Superior temporal gyrus (tissue), 1 donor: Measurements from ENCODE around the gene FER.

Experiments used
- DNase-seq: peaks from one replicate; pipeline ENCODE4 v3.0.0-alpha.2; 2016; ENCODE audit errors: extremely low spot score

The FER gene

DNA sequence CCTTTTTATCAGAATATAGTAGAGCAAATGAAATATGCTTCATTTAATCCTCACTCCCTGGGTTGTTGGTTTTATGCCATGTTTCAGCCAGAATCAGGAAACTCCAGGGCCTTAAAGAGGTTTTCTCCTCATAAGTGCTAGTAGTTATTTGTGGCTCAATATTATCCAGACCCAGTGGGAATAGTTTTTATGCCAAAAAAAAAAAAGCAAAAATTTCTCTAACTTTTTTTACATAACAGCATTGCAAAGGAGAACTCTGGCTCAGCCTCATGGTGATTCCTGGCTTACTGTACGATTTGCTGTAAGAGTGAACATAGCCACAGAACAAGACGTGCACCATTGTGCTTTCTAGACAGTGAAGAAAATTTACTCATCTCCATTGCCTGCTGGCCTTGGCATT lies 429.5 kb downstream of the FER start:
- DNase-seq, result no peak

DNA sequence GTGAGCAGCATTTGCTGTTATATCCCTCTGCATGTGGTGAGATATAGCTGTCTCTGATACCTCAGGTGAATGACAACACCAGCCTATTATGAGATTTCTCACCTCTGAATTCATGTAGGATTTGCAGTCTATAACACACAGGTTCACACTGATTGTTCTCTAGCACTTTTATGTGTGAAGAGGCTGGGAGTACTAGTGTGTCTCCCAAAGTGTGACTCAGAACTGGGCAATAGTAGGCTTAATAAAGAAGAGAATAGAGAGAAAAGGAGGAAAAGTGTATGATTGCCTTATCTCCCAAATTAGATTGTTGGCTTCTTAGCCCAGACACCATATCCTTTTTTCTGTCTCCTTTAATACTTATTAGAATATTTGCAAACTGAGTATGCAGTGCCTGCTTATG lies 430.1 kb downstream of the FER start:
- no peak for DNase-seq

DNA sequence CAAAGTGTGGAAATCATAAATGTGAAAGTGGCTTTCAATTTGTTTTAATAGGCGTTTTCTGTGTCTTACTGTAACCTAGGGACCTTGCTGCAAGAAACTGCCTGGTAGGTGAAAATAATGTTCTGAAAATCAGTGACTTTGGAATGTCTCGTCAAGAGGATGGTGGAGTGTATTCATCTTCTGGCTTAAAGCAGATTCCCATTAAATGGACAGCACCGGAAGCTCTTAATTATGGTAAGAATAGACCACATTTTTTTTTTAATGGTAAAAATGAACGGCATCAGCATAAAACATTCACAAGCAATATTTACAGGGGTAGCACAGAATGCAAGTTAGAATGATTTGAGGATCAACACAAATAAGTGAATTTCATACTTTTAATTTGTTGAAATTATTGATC lies 433.0 kb downstream of the FER start:
- DNase-seq, result no peak

DNA sequence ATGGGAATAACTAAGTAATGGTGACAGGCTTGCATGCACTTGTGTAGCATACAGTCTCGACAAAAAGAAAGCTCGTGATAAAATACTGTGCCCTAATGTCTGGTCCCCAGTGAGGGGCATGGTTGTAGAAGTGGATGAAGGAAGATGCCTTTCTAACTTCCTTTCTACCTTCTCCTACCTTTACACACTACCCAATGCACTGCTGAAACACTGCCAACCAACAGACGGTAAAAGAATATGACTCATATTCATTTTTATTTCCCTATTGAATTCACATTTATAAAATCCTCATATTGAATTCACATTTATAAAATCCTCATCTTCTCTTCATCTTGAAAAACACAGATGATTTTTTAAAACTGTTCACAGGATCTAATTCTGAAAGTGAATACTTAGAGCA lies 439.1 kb downstream of the FER start:
- DNase-seq, result no peak

DNA sequence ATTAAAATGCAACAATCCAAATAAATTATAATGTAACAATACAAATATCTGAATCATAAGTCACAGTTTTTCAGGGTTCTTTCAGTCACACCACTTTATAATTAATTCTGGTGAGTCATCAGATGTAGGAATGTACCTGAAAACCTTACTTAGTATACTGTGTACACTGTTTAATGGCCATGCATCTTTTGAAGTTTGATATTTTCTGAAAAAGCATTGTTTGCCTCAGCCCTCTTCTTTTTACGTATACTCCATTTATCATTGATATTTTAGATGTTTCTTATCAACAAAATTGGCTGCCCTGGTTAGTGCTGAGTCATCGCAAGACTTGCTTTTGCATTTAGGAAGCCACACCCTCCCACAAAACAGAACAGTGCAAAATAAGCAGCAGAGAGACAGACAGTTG lies 443.5 kb downstream of the FER start:
- no peak for DNase-seq

DNA sequence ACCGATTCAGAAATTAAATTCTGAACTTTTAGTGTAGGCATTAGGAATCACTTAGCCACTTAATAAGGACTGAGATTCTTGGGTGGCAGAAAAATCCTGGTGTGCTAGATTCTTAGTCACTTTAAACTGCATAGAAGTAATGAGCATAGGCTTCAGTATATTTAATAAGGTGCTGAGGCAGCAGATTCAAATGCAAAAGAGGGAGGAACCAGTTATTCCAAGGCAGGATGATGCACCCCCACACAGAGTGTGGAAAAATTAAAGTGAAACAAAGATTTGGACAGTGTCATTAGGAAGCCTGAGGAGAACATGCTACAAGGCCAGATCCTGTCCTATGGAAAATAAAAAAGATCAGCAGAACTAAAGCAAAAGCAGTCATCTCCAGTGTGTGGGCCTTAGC lies 444.3 kb downstream of the FER start:
- no peak for DNase-seq

DNA sequence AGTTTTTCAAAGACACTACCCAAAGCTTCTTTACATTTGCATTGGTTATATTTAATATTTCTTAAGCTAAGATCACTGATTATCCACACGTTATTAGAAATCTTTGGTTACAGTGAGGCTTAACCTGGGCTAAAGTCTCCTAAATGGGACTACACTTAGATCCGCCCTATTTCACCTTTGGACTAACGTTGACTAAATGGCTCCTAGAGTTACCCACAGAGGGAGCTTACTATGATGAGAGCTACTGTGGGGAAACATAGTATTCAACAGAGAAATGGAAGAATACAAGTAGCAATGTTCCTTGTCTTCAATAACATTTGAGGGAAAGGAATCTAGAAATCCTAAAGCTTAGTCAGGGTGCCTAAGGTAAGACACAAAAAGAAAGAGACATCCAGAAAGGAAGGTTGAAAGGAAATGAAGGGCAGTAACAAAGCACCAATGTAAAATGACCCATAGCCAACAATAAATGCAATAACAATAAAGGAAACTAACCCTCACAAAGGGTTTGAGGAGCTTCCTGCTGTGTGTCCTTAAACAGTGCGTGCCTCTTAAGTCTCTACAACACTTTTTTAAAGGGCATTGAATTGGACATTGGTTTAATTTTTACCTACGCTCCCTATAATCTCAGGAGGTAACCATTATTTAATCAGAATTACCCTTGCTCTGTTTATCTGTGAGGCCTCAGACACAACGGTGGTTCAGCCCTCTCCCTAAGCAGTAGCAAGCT lies 445.0 kb downstream of the FER start:
- DNase-seq, result no peak

DNA sequence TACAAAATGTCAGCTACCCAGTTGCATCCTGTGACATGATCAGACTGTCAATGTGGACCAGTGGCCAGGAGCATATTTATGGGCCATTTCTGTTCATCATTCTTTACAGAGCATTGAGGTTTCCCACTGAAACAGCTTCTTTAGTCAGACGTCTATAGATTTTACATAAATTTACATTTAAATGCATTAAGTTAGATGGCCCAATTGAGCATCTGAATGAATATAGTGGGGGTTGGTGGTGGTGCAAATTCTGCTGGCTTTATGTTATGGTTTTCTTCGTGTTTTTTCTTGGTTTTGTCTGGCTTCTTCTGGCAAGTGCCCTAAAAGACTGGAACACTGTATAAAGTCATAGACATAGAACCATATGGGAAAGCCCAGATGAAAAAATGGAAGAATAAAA lies 448.0 kb downstream of the FER start:
- no peak for DNase-seq

DNA sequence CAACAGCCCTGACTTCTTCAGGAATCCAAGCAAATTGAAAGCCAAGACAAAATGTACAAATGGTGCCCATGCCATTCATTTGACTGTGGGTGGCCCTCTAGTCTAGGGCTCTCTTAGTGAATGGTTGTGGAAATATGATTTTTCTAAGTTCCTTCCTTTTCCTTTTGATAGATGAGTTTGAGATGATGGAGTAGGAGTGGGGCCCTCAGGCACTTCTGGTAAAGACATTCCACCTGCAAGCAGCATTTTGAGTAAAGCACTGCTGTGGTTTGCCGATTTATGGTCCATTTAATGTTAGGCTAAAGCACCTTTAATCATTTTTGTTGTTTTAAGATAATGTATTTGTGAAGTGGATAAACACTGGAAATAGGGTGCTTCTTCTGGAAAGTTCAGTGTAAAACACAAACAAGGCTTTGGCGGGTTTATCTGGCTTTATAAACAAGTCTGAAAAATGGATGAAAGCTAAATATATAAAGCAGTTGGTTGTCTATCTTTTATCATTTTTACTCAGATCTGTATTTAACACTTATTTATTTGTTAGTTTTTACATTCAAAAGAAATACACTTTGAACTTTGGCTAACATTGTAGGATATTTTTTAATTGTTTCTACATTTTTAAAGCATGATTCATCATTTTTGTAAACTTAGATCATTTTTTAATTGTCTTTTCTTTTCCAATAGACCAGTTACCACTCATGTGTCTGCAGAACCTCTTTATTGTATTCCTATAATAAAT lies 448.6 kb downstream of the FER start:
- DNase-seq, result no peak

DNA sequence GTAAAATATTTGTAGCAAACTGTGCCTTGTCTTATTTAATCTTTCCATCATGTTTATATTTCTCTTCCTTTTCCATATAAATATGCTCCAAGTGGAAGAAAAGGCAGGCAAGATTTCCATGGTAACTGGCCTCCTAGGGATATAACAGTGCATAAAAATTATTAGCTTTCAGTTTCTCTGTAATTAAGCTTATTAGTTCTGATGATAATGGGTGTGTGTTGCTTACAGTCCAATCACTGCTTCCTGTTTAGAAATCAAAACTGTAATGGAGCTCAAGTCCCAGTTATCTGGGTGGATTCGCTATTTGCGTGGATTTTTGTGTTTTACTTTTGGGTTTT lies 449.1 kb downstream of the FER start:
- no peak for DNase-seq

DNA sequence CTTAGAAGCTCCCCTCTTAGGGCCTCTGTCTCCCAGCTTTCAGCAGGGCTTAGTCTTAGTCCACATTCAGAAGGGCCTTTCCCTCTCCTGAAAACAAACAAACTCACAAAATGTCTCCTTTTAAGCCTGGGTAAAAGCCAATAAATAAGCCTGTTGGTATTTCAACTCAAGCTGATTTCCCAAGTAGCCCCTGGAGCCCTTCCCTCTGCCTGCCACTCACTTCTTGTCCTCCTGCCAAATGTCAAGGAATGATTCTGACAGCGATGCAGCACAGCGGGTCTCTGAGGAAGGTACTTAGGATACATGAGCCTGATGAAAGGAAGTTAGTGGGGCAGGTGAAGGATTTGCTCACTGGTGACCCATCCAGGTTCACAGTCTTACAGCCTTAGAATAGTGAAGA lies 451.6 kb downstream of the FER start:
- no peak for DNase-seq

DNA sequence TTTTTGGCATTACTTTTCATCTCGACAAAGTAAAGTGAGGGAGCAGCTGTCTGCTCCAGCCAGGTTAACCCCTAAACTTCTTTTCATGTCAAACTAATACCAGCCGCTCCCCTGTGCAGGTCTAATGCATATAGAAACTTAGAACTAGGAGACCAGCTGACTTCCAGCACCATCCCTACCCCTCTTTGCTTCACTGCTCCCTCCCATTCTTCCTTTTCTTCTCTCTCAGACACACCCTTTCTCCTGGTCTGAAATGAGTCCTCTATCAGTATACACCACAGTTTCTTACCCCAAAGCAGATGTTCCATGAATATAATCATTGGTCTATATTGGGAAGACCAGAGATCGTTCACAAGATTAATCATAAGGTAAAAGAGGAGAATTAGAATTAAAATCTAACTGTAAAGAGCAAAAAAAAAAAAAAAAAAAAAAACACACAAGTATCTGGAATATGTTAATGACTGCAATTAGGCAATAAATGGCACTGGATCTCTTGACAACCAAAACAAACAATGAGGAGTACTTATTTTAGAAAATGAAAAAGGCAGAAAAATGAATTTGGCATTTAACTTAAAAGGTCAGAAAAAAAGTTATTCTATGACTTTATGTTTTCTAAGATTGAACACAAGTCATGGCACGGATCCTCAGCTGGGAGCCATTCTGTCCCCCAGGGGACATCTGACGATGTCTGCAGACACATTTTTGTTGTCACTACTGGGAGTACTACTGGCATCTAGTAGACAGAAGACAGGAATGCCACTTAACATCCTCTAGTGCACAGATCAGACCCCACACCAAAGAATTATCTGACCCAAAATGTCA lies 452.3 kb downstream of the FER start:
- no peak for DNase-seq

DNA sequence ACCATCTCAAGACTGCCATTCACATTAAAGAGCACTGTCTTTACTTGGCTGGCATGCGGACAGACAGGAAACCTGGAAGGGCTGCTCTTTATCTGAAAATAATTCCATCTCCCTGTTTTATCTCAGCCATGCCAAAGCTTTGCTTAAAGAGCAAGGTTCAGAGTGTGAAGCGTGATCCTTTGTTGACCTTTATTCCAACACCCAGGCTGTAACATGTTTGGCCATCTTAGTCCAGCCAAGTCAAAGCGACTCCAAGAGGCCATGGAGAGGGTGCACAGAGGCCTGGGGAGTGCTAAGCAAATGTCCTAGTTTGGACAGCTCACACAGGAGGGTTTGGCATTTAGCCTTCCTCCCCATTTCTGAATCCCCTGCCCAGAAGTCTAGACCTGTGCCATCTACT lies 467.3 kb downstream of the FER start:
- no peak for DNase-seq

DNA sequence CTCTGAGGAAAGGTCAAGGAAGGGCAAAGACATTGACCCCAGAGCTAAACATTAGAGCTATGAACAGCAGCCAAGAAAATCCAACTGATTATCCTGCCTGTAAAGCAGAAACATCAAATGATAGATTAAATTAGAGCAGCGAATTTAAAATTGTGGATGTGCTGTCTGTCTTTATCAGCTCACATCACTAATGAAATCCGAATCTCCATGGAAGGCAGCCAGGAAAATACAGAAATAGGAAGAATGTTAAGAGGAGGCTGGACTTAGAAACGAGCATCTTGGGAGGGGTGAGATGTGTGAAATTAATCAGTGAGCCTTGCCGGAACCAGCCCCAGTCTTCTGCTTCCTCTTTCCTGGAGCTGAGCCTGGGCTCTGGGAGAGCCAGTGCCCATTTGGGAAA lies 471.1 kb downstream of the FER start:
- DNase-seq, result no peak

DNA sequence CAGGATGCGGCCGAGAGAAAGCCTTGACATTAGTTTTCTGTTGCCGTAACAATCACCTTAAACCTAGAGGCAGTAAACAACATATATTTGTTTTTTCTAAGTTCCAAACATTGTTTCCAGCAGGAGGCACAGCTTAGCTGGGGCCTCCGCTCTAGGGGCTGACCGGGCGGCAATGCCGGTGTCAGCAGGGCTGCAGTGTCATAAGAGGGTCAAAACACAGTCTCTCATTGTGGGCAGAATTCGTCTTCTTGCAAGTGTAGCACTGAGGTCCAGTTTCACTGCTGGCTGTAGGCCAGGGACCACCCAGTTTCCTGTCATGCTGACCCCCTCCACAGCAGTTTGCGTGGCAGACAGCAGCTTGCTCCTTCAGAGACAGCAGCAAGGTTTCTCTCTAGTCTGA lies 475.8 kb downstream of the FER start:
- DNase-seq, result no peak

DNA sequence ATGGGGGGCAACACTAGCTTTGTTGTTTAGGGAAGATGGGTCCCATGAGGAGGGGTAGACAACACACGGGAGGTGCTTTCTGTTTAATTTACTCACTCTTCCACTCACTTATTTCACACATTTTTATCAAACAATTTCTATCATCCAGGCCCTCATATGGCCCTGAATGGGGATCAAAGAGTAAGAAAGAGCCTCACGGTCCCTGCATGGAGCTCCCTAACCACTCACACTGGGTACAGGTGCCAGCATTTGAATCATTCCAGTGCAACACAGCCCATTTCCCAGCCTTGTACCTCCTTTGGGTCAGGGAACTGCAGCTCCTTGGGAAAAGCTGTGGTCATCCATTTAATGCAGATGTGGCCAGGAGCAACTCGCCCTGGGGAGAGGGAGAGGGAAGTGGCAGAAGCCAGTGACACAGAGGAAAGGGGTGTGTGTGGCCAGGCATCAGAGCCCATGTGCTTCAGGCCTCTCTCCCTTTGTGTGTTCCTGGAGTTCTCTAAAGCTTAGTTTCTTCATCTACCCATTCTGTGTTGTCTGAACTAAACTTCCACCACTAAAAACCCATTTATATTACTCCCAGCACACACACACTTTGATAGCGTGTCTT lies 476.7 kb downstream of the FER start:
- no peak for DNase-seq

DNA sequence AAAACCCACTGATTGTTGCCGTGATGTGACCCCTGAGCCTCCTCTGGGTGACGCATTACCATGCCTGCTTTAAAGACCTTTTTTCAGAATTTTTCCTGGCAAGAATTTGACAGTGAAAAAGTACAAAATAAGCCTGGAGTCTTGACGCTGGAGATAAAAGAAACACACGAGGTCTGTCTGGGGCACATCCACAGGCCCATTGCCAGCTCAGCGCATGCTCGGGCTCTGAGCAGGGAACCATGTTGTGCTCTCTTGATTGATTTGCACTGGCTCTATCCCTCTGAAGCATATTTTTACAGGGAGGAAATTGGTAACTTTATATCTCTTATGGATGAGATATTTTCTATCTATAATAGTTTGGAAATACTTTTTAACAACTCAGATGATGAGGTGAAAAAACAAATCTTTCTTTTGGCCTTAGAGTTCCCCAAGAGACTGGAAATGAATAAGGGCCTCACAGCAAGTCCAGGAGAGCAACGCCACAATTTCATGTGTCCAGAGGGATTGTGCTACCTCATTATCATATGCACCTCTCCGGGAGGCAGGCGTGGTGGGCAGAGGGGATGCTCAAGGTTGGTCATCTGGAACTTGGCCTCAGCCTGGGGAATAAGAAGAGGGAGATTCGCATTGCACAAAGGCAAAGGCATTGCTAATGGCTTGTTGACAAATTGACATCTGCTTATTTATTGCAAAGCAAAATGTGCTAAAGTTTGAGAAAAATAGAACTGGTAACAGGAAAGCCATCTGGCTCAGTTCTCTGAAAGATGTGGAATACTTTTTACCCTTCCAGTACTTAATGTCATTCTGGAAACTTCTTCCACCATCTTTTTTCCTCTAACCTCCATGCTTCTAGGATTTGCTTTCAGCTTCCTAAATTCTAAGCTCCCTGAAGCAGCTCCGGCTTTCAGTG lies 478.3 kb downstream of the FER start:
- no peak for DNase-seq

DNA sequence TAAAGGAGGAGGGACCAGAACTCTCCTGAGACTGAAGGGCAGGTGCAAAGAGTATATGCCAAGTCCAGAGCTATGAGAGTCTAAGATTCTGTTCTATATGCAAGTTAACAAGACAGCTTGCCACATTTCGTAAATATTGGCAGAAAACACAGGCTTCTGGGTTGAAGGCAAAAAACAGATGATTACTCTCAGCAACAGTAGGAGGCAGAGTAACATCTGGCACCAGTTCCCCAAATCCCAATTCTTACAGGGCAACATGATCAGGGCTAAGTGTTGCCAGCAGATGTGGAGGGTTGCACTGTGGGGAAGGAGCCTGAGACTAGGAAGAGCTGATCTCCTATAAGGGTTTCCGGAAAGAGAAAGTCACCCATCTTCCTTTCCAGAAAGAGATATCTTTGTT lies 482.7 kb downstream of the FER start:
- no peak for DNase-seq

DNA sequence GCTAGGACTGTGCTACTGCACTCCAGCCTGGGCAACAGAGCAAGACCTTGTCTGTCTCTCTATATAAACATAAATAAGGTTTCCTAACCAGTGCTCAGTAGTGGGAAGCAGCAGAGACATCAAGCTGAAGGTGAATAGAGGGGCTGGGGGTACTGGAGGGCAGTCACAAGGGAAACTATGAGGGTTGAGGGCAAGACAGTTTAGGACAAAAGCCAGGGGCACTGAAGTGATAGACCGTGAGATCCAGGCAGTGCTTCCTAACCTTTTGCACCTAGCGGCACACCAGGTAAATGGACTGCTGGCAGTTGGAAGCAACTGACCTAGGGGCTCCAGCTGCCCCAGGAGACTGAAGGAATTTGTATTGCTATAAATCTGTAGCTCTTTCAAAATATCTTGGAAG lies 483.6 kb downstream of the FER start:
- DNase-seq, result no peak

DNA sequence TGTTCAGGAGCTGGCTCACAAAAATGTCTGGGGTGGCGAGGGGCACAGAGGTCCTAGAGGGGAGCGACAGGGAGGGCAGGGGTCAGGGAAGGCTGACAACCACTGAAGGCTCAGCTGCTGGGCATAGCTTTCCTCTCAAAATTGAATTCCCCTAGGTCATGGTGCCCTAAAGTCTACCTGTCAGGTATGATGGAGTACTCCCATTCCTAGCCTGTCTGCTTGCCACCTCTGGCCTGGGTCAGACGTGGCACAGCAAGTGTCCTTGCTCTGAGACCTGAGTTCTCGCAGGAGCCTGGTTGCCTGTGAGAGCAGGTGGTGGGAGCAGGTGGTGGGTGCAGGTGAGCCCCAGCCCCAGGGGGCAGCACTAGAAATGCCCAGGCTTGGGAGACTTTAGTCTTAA lies 486.7 kb downstream of the FER start:
- DNase-seq, result no peak

DNA sequence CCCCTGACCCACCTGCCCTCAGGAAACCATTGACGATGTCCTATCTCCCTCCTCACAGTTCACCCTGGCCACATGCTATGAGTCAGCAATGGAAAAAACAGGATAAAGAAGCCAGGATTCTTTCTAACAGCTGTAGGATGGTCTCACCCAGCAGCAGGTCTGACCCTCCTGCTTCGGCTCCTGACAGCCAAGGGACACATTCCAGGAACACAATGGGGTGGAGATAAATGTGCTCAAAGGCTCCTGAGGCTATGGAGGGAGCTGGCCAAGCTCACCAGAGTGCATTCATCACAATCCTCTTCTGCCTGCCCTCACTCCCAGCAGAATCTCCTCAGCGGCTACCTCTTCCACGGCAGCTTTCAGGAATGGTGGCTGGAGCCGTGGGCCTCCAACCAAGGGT lies 491.8 kb downstream of the FER start:
- DNase-seq, result no peak

DNA sequence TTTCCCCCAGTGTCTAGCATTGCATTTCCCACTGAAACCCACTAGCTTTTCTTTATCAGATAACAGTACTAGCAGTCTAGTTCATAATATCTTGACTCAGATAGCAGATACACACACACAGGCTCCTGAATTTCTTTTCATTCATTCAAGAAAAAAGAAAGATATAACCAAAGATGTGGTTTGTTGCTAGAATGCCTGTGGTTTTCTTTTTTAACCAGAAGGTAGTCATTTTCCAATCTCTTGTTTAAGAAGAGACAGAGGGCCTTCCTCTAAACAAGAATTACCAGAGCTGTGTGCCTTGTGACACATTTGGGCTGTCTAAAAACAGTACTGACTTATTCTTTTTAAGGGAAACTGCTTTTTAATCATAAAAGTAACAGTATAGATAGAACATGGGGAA lies 494.8 kb downstream of the FER start:
- DNase-seq, result no peak
